Parathyroid adenoma (tissue), 2 donors: Measurements from ENCODE around the gene EGR4.

Source experiments
- H2AFZ ChIP-seq: fragments of 300-600 bp; sonication (generic); one replicate; pipeline ENCODE4 v1.7.0; 2017; ENCODE audit warnings: antibody characterized with exemption, mild to moderate bottlenecking
- H3K27ac ChIP-seq: fragments of 300-600 bp; sonication (generic); one replicate; pipeline ENCODE4 v1.7.0; 2017
- H3K27me3 ChIP-seq: fragments of 300-600 bp; sonication (generic); one replicate; pipeline ENCODE4 v1.7.0; 2017; ENCODE audit warnings: low read length; ENCODE audit not compliant: control insufficient read depth, insufficient read depth
- H3K36me3 ChIP-seq: fragments of 300-600 bp; sonication (generic); one replicate; pipeline ENCODE4 v1.7.0; 2017; ENCODE audit warnings: low read length; ENCODE audit not compliant: control insufficient read depth, insufficient read depth
- H3K4me1 ChIP-seq: fragments of 300-600 bp; sonication (generic); one replicate; pipeline ENCODE4 v1.7.0; 2017; ENCODE audit warnings: control low read depth
- H3K4me2 ChIP-seq: fragments of 300-600 bp; sonication (generic); one replicate; pipeline ENCODE4 v1.7.0; 2017; ENCODE audit warnings: low read length
- H3K4me3 ChIP-seq: fragments of 300-600 bp; sonication (generic); one replicate; pipeline ENCODE4 v1.7.0; 2017; ENCODE audit warnings: low read depth, low read length
- H3K79me2 ChIP-seq: fragments of 300-600 bp; sonication (generic); one replicate; pipeline ENCODE4 v1.7.0; 2017; ENCODE audit warnings: control low read depth
- H3K9ac ChIP-seq: fragments of 300-600 bp; sonication (generic); one replicate; pipeline ENCODE4 v1.7.0; 2017; ENCODE audit warnings: mild to moderate bottlenecking
- H3K9me3 ChIP-seq: fragments of 300-600 bp; sonication (generic); one replicate; pipeline ENCODE4 v1.7.0; 2017; ENCODE audit warnings: low read length; ENCODE audit not compliant: control insufficient read depth
- TF ChIP-seq, protein P1 (sequence below): fragments of 300-600 bp; sonication (generic); IDR thresholded peaks from one replicate; pipeline ENCODE4 v1.7.0; 2017; ENCODE audit warnings: antibody characterized with exemption, mild to moderate bottlenecking
- donor health status: primary hyperparathyroidism.

The EGR4 gene

DNA sequence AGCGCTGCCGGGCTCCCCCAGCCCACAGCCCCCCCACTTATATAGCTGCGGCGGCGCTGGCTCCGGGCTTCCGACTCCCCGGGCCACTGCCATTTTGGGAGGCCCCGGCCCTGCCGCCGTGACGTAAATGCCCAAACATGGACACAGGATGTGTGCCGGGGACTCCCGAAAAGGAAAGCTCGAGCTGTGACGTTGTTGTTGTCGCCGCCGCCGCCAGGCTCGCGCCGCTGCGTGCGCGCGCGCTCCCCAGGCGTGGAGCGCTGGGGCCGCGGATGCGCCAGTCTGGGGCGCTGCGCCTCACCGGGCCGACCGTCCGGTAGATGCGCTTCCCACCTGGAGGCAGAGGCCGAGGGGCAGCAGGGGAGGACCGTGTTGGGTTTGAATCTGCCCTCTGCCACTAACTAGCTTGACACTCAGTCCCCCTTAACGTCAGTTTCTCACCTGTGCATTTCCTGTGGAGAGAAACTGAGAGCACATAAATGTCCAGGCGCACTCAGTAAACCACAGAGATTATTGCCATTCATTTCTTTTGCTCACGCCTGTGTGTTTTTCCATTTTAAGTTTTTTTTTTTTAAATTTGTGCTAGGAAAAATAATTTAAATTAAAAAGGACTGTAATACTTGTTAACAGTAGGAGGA lies at the start of gene EGR4:
Gene EGR4 (minus strand): TSS at position 15 of the 638 bp plus-strand sequence. CDS start 231 bp downstream, outside the sequence.
- H3K4me3 ChIP-seq: peak within 1 kb of the TSS; percentile 37
- TF ChIP-seq, protein P1, sequence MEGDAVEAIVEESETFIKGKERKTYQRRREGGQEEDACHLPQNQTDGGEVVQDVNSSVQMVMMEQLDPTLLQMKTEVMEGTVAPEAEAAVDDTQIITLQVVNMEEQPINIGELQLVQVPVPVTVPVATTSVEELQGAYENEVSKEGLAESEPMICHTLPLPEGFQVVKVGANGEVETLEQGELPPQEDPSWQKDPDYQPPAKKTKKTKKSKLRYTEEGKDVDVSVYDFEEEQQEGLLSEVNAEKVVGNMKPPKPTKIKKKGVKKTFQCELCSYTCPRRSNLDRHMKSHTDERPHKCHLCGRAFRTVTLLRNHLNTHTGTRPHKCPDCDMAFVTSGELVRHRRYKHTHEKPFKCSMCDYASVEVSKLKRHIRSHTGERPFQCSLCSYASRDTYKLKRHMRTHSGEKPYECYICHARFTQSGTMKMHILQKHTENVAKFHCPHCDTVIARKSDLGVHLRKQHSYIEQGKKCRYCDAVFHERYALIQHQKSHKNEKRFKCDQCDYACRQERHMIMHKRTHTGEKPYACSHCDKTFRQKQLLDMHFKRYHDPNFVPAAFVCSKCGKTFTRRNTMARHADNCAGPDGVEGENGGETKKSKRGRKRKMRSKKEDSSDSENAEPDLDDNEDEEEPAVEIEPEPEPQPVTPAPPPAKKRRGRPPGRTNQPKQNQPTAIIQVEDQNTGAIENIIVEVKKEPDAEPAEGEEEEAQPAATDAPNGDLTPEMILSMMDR: no peak
- no peaks in the 10 kb centered on the region for H3K79me2 ChIP-seq
- H2AFZ ChIP-seq: peak within 1 kb of the TSS; percentile 77
- H3K4me1 ChIP-seq: no peaks in the 10 kb centered on the region
- H3K9me3 ChIP-seq: no peaks in the 10 kb centered on the region
- no peak within 1 kb of the TSS for H3K27ac ChIP-seq
- H3K4me2 ChIP-seq: peak within 1 kb of the TSS; percentile 70
- no peaks in the 10 kb centered on the region for H3K36me3 ChIP-seq
- H3K9ac ChIP-seq: no peak within 1 kb of the TSS
- peaks cover 19% of the 10 kb centered on the region for H3K27me3 ChIP-seq

GRCh38 chr2:73341039-73341438 lies 47.7 kb upstream of the EGR4 start:
- H3K9ac ChIP-seq: no peak overlapping the region
- no peaks in the 10 kb centered on the region for H3K79me2 ChIP-seq
- no peaks in the 10 kb centered on the region for H3K9me3 ChIP-seq
- H3K4me1 ChIP-seq: no peaks in the 10 kb centered on the region
- H2AFZ ChIP-seq: no peak overlapping the region
- H3K4me3 ChIP-seq: no peak overlapping the region
- H3K36me3 ChIP-seq: no peaks in the 10 kb centered on the region
- no peak overlapping the region for H3K4me2 ChIP-seq
- no peak overlapping the region for H3K27ac ChIP-seq
- H3K27me3 ChIP-seq: no peaks in the 10 kb centered on the region
- TF ChIP-seq, protein P1: no peak

DNA sequence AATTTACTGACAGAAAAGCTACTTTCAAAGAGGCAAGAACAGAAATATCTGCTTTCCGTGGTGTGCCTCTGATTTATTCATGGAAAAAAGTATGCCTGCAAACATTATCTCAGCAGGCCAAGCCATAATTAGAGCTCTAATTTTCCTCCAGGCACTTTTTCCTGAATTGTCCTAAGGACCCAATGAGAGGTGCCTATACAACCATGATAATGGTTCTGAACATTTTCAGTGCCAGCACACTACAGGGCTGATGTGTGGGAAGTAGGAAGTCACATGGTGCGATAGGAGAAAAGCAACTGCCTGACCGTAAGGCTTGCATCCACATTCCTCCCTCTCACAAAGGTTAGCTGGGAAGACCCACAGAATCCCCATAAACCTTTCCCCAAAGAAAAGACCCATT lies 45.9 kb upstream of the EGR4 start:
- Histone ChIP-seq H3K36me3 (no peaks in the 10 kb centered on the region), H3K9me3 (no peaks in the 10 kb centered on the region), H3K79me2 (no peaks in the 10 kb centered on the region), H3K4me1 (no peaks in the 10 kb centered on the region), H3K9ac (no peak overlapping the region), H3K27ac (no peak overlapping the region), H3K4me3 (no peak overlapping the region), H2AFZ (no peak overlapping the region), H3K27me3 (no peaks in the 10 kb centered on the region), H3K4me2 (no peak overlapping the region)
- TF ChIP-seq, protein P1: no peak

GRCh38 chr2:73337828-73338227 lies 44.5 kb upstream of the EGR4 start:
- Histone ChIP-seq H3K9ac (no peak overlapping the region), H2AFZ (no peak overlapping the region), H3K27ac (no peak overlapping the region), H3K4me2 (no peak overlapping the region), H3K9me3 (no peaks in the 10 kb centered on the region), H3K4me1 (no peaks in the 10 kb centered on the region), H3K36me3 (no peaks in the 10 kb centered on the region), H3K79me2 (no peaks in the 10 kb centered on the region), H3K4me3 (no peak overlapping the region), H3K27me3 (no peaks in the 10 kb centered on the region)
- TF ChIP-seq, protein P1: no peak

GRCh38 chr2:73334620-73335019 lies 41.3 kb upstream of the EGR4 start:
- no peaks in the 10 kb centered on the region for H3K79me2 ChIP-seq
- no peak overlapping the region for H3K27ac ChIP-seq
- no peaks in the 10 kb centered on the region for H3K36me3 ChIP-seq
- no peak overlapping the region for H3K4me3 ChIP-seq
- TF ChIP-seq, protein P1: no peak
- H3K9ac ChIP-seq: no peak overlapping the region
- H2AFZ ChIP-seq: no peak overlapping the region
- no peaks in the 10 kb centered on the region for H3K27me3 ChIP-seq
- no peaks in the 10 kb centered on the region for H3K4me1 ChIP-seq
- no peak overlapping the region for H3K4me2 ChIP-seq
- H3K9me3 ChIP-seq: no peaks in the 10 kb centered on the region
